ENCODE results near the gene C6orf120.

Gene C6orf120

DNA sequence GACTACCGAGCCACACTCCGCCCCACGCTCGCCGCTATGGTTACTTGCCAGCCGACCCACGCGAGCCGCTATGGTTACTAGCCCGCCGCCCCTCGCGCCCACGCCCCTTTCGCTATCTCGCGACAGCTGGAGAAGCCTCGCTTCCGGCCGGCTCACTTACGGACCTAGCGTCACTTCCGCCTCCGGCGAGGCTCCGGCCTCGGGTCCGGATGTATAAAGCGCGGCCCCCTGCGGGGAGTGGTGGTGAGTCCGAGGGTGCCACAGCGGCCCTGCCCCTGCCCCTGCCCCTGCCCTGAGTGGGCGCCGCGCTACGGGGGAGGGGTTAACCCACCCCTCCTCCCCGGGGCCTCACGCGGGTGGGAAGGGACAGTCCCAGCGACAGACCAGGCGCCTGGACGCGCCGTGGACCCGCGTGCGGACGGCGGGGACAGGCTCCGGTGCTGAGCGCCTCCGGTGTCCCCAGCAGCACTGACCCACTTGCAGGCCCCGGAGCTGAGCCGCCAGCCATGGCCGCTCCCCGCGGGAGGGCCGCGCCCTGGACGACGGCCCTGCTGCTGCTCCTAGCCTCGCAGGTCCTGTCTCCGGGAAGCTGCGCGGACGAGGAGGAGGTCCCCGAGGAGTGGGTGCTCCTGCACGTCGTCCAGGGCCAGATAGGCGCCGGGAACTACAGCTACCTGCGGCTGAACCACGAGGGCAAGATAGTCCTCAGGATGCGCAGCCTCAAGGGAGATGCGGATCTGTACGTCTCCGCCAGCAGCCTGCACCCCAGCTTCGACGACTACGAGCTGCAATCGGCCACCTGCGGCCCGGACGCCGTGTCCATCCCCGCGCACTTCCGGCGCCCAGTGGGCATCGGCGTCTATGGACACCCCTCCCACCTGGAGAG is at the start of gene C6orf120, which contains the start of gene WDR27:
Gene C6orf120 (plus strand): TSS at position 173 of the 886 bp plus-strand sequence. CDS start 334 bp downstream, at position 507.
Gene WDR27 (minus strand): TSS at position 76 of the 886 bp plus-strand sequence. CDS start 13,024 bp downstream, outside the sequence.
- DNase-seq = peak; percentile 38

DNA sequence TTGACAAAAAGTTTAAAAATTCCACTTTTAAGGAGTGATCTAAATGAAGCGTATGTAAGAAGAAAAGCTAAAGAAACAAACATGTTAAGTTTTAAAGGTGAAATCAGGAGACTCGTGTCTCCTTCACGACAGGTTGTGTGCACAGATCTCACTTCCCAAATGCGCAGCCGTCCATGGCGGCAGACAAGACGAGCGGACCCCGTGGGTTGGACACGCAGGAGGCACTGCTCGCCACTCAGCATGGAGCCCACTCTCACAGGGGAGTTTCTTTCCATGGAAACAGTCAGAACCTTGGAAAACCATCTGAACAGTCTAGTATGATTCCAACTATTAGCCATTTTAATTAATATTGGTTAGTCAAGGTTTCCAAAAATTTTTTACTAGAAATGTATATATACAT is 49.0 kb upstream of the C6orf120 start:
- no peak for DNase-seq

DNA sequence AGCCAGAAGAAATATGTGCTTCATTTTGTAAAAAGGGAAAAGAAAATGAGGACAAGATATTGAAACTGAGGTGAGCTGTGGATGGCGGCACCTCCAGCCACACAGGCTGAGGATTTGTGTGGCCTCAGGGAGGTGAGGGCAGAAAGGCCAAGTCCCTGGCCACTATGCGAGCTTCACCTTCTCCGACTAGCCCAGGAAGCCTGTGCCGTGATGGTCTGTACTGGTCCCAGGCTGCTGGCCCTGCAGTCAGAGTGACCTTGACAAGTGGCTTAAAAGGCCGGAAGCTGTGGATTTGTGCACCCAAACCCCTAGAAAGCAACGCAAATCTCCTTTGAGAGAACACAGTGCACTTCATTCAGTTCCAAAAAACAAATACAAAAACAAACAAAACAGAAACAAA is 48.2 kb upstream of the C6orf120 start:
- DNase-seq = no peak

DNA sequence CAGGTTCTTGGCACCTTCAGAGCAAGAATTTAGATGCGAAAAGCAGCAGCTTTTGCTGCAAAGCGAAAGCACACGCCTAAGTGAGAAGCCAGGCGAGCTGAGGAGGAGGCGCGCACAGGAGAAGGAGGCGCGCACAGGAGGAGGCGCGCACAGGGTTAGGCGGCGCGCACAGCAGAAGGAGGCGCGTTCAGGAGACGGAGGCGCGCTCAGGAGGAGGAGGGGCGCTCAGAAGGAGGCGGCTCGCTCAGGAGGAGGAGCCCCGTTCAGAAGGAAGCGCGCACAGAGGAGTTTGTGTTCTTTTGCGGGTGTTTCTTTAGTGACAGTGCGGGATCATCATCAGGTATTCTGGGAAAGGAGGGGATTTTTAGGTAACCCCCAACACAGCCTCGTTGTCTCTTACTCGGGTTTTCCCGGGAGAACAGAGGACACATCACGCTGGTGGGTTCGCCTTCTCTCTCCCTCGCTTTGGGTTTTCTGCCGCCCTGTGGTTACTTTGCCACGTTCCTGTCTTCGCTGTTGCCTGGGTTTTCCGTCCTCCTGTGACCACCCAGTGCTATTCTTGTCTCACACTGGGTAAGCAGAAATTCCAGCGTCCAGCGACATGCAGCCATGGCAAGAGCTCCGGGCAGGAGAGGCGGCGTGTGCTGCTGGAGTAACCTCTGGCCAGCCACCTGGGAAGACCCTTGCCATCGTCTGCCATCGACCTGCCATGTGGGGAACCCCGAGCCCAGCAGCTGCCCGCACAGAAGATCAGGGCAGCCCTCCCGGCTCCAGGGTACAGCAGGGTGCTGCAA is 47.1 kb upstream of the C6orf120 start:
- DNase-seq = no peak

DNA sequence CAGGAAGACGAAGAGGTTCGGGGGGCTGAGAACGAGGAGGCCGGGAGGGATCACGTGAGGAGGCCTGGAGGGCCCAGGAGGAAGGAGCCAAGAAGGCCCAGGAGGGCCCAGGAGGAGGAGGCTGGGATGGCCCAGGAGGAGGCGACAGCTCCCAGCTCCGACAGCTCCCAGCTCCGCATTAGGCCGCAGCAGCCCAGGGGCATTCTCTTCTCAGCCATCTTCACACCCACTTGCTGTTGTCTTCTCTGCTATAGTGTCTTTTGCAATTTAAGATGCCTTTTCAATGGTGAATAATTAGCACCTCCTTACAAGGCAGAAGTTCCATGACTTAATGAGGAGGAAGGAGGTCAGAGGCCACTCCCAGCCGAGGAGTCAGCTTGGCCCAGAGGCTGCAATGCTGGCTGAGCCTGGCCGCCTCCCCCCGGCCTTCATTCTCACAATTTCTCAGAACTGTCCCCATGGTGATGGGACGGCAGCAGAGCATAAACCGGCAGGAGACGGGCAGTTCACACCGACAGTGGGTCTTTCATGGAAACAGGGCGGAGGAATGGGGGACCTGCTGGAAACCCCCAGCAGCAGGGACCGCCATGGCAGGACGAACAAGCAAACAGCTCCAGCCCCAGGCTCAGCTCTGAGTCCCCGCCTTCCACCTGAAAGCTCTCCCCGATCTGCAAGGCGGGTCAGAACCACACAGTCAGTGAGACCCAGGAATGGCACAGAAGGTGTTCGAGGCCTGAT is 45.2 kb upstream of the C6orf120 start:
- DNase-seq = no peak

DNA sequence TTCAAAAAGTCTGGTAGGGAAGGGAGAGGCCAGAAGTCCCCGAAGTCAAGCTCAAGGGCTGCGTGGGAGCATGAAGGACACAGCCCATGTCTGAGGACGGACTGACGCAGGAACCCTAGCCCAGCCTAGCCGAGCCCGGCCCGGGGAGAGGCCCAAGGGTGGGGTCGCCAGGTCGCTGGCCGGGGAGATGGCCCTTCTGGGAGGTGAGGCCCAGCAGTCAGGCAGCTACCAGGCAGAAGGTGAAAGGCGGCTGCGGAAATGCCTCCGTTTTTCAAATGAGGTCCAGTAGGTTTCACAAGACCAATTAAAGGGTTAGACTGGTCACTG is 44.7 kb upstream of the C6orf120 start:
- DNase-seq = no peak

DNA sequence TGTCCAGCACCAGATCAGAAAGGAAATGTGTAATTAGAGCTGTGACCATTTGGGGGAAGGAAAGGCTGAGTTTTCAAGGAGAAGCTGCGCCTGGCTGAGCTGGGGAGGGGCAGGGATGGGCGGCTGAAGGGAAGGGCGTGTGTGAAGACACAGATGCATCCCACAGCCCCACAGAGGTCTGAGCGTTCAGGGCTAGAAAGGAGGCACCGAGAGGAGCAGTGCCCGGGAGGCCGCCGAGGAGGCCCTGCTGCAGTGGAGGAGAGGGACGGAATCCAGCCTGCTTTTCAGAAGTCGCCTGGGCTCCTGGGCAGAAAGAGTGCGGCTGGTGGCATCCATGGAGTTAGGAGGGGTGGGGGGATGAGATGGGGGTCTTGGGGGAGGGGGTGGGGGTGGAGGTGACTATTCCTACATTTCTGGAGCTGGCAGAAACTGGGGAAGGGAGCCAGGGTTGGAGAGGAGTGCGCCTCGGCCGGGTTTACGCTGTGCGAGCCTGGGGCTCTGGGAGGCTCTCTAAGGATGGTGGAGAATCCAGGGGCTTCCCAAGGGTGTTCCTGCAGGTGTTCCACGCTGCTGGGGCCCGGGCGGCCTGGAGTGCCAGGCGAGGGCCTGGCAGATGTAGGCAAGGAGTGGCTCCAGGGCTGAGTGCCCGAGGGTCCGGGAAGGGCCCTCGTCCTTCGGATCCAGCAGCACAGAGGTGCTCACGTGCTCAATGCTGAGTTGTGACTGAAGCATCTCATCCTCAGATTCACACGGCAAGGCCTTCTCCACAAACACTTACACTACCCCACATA is 41.9 kb upstream of the C6orf120 start:
- no peak for DNase-seq

DNA sequence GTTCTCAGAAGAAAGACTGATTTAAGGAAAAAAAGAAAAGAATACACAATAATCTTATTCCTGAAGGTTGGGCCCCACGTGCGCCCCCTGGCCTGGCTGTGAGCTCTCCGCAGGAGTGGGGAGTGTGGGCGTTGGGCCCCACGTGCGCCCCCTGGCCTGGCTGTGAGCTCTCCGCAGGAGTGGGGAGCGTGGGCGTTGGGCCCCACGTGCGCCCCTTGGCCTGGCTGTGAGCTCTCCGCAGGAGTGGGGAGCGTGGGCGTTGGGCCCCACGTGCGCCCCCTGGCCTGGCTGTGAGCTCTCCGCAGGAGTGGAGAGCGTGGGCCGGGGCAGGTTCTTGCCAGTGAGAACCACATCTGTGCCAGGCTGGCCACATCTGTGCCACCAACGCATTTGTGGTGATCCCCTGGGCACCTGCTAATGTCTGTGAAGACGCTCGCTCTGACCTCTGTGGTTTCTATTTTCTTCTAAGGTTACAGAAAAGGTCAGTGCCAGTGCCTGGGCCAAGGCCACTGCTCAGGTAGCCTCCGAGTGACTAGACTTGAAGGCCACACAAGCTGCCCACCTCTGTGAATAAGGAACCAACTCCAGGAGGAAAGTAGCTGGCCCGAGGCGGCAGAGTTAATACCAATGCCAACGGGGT is 41.1 kb upstream of the C6orf120 start:
- DNase-seq = no peak

DNA sequence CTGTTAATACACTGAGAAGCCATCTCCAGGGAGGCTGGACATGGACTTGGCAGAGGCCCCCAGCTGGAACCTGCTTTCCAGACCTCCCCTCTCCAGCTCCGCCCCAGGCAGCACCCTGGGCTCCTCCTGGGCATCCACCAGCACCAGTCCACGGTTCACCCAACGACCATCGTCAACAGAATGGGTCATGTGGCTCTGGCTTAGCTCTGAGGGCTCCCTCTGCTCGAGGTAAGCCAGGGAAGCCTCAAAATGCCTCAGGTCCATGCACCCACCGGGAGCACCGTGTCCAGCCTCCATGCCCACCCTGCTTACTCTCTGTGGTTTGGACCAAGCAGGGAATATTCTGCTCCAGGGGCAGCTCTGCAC is 40.6 kb upstream of the C6orf120 start:
- no peak for DNase-seq

DNA sequence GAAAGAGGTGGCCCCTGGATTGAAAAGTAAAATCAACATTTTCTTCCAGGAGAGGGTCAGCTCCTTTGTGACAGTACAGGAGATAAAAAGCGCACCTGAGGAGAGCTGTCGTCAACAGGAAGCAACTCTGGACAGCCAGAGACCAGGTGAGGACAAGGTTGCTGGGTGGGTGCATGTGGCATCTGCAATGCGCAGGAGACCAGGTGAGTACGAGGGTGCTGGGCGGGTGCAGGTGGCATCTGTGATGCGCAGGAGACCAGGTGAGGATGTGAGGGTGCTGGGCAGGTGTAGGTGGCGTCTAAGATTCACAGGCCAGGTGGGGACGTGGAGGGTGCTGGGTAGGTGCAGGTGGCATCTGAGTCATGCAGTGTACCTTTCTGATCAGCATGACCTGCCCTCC is 38.5 kb upstream of the C6orf120 start:
- no peak for DNase-seq

DNA sequence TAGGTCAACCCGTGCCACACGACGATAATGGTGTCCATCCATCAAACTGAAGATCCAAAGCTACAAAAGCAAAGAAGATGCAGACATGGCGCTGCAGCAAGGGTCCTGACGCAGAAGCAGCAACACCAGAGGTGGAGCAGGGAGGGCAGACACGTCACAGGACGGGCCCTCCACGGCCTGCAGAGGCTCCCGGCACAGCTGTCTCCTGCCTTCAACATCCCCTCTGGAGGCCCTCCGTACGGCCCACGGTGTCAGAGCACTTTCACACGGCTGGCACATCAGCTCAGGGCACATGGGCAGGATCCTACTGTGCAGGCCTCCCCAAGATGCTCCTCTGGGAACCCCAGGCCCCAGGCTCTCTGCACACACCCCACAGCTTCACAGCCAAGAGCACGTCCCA is 37.7 kb upstream of the C6orf120 start:
- no peak for DNase-seq

DNA sequence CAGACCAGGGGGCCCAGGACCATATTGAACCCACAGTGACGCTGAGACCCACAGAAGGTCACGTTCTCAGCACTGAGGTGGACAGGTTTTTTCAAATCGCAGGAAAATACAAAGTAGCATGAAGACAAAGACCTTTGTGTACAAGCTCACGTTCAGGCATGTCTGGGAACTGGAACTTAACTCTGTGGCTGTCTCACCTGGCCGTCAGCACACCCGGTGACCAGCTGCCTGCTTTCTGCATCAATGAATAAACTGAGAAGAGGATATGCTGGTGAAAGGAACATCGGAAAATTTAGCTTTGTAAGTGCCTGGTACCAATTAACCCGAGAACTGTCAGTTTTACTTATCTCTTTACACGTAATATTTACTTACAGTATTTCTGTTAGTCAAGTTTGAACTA is 36.6 kb upstream of the C6orf120 start:
- no peak for DNase-seq

DNA sequence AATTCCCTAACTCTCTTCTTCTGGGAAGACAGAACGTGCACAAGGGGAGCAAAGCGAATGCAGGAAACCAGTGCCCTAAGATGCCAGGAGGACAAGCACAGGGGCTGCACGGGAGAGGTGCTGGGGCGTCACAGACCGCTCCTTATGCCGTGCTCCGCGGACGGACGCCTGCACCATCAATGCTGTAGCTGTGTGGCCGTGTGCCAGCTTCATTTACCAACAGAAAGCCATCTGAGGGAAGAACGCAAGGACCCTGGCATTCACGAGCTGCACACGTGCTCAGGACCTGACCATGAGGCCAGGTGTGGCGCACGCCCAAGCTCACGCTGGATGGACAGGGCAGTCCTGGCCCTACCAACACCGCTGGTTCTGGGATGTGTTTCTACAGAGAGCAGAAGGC is 35.5 kb upstream of the C6orf120 start:
- DNase-seq = no peak

DNA sequence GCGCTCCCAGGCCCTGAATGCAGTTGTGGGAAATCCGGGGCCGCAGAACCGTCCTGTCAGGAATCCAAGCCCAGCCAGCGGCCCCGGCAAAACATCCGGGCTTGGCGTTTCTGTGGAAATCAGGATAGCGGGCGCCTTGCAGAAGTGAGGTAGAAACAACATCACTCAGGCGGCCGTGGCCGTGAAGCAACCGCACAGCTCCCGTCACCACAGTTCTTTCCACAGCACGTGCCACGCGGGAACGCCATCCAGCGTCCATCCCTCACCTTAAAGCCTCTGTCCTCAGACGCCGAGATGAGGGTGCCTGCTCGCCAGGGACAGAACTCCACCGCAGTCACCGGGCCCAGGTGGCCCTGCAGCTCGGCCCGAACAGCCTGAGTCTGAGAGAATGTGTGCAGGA is 34.2 kb upstream of the C6orf120 start:
- no peak for DNase-seq

DNA sequence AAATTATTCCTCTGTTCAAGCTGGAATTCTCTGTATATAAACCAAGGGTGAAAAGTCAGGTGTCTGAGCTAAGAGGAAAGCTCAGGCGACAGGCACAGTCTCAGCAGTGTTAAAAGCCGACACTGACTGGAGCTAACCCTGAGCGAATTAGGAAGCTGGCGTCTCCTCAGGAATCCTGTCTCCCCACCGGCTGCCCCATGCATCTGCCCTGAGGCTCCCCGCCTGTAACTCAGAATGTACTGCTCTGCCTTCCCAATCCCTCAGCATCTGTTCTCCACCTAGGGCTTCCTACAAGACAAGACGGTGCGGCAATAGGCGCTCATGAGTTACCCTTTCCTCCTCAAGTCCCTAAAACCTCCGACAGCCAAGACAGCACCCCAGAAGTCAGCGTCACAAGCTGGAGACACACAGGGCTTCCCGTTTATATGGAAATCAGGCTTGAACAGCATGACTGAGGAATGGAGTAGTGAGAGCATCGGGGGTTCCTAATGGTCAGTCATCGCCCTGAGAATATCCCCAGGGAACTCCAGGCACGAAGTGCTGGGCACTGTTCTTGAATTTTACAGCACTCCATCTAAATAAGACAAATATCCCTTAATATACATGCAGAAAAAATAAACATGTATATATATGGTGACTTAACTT is 33.6 kb upstream of the C6orf120 start:
- DNase-seq = no peak

DNA sequence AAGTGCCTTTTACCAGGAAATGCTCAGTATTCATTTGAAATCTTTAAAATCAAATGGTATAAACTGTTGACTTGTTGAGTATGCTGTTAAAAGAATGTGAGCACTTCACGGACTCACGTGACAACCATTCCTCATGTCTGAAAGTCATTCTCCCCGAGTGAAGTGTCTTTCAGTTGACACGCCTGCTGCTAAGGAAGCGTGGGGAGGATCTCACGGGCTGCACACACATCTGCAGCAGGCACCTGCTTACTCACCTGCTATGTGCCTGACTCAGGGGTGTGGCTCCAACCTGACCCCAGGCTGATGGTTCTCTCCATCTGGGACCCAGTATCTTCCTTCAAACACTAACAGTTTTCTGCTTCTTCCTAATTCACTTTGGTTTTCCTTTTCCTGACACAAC is 32.8 kb upstream of the C6orf120 start:
- no peak for DNase-seq

DNA sequence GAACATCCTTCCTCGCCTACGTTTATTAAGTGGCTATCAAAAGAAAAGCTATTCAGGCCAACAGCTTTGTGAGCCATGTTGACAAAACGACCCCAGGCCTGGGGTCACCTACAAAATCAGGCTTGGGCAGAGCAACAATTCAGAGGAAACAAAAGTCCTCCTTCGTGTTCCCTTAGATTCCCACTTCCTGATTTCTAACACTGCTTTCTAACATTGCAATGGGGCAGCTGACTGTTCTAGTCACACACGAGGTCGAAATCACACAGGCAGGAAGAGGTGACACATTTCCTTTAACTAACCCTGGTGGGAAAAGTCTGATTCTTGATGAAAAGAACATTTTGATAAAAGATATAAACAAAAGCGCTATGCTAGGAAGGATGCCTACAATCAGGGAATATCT is 32.0 kb upstream of the C6orf120 start:
- DNase-seq = no peak

DNA sequence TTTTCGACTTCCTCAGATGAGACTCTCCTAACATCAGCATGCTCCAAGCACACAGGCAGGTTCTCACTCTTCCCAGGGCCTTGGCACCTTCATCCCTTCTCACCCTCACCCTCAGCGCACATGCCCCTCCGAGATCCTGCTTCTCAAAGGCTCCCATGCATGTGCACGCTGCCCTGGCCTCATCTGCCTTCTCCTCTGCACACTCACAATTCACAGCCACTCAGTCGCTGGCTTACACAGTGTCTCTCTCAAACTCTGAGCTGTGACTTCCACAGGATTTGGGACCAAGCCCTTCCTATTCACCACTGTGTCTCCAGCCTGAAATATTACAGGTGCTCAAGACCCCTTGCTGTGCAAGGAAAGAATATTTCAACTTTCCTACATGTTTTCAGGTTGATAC is 30.4 kb upstream of the C6orf120 start:
- DNase-seq = no peak

DNA sequence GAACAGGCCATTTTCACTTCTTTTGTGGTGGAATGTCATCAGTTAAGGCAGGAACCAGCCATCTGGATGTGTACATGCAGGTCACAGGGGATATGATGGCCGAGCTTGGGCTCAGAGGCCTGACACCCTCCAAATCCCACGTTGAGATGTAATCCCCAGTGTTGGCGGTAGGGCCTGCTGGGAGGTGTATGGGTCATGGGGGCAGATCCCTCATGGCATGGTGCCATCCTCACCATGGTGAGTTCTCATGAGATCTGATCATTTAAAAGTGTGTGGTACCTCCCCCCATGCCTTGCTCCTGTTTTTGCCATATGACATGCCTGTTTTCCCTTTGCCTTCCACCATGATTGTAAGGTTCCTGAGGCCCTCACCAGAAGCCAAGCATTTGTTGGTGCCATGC is 26.9 kb upstream of the C6orf120 start:
- no peak for DNase-seq

DNA sequence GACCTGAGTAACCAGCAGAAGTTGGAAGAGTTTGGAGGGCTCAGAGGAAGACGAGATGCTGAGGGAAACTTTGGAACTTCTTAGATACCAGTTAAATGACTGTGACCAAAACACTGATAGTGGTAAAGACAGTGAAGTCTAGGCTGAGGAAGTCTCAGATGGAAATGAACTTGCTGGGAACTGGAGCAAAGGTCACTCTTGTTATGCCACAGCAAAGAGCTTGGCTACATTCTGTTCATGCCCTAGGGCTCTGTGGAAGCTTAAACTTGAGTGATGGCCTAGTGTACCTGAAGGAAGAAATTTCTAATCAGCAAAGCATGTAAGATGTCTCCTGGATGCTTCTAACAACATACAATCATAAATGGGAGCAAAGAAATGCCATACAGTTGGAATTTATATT is 24.8 kb upstream of the C6orf120 start:
- DNase-seq = no peak

DNA sequence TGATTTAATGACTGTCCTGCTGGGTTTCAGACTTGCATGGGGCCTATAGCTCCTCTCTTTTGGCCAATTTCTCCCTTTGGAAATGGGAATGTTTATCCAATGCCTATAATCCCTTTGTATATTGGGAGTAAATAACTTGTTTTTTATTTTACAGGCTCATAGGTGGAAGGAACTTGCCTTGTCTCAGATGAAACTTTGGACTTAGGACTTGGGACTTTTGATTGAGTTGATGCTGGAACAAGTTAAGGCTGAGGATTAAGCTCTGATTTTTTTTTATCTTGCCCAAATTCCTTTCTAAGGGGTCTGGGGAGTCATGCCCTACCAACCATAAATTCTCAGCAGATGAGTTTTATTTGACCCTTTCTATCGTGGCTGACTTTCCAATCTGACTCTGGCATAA is 23.6 kb upstream of the C6orf120 start:
- no peak for DNase-seq

DNA sequence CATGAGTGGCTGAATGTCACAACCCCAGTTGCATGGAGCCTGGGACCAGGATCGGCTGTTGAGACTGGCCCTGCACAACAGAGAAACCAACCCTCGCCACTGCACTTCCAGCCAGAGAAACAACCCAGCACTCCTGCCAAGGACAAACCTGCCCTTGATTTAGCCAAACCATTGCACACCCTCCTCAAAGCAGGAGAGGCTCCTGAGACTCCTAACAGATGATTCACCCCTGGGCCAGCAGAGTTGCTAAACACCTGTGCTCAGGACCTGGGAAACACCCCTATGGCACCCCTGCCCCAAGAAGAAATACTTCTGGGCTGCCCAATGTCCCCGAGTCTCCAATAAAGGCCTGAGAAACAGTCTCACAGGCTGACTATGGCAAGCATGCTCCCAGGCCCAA is 17.9 kb upstream of the C6orf120 start:
- DNase-seq = no peak
